Measurements from ENCODE around the gene NSUN6. TPM values are rescaled to one million over a fixed set of nuclear protein-coding genes. Genes with fewer than 3 reads are reported as not detected.

Gene NSUN6
- total RNA-seq, 1 experiment from 2014 or later, result 12.5 TPM

- TF ChIP-seq ZFX (IDR thresholded peaks at IDR 0.05) (no peak), EGR1 (IDR thresholded peaks at IDR 0.05; ENCODE audit: low read depth) (no peak)
These were observed 40.9 kb downstream of the NSUN6 start (continued) for GRCh38 chr10:18610517-18610916.

GRCh38 chr10:18608596-18608995 lies 42.8 kb downstream of the NSUN6 start:
- H2AFZ ChIP-seq (ENCODE audit: low read depth, low read length, poor library complexity, severe bottlenecking), result no peak overlapping the region
- CTCF ChIA-PET, result no interaction called here
- POLR2A ChIA-PET, result no interaction called here
- peak overlapping the region; percentile 68 for H3K4me2 ChIP-seq (ENCODE audit: low read length)
- H3K36me3 ChIP-seq (ENCODE audit: control insufficient read depth in 1 of 2, insufficient read depth in 2 of 2, low read length in 2 of 2), result no peaks in the 10 kb centered on the region; a peak in 1 of 4 replicates
- TF ChIP-seq ZNF274 (IDR thresholded peaks at IDR 0.05; ENCODE audit: low read depth, low read length), result no peak
- no peak for TF ChIP-seq EGR1 (IDR thresholded peaks at IDR 0.05; ENCODE audit: low read depth)
- no peaks in the 10 kb centered on the region for H3K27me3 ChIP-seq (ENCODE audit: insufficient read depth, low read length)
- 0 out of 2 replicates have a peak overlapping the region, but pooled peaks have one; percentile 21 for H3K9ac ChIP-seq (ENCODE audit: low read length)
- no peak overlapping the region for H3K4me3 ChIP-seq (replicated peaks in 1 of 2; ENCODE audit: low read depth in 1 of 2, low read length in 2 of 2)
- peaks cover 3% of the 10 kb centered on the region; the same call in 1 of the 2 replicates for H4K20me1 ChIP-seq (ENCODE audit: insufficient read depth)
- no TSS peak for BruUV-seq (replicated peaks)
- H3K9me3 ChIP-seq (ENCODE audit: control insufficient read depth in 1 of 2, insufficient read depth in 1 of 2, low read depth in 1 of 2, low read length in 2 of 2), result no peaks in the 10 kb centered on the region
- RAD21 ChIA-PET (ENCODE audit: low non-redundant PET in 1 of 2, low total read pairs in 2 of 2, uncharacterized antibody in 2 of 2, unreplicated experiment in 2 of 2), result no interaction called here
- no peaks in the 10 kb centered on the region for H3K9me2 ChIP-seq (ENCODE audit: insufficient read depth)
- intact Hi-C loops (cut with micrococcal nuclease), result no loop called here
- ATAC-seq (no peak), DNase-seq (ENCODE audit: low read depth, low spot score) (no peak)
- peaks cover 53 to 71% of the 10 kb centered on the region in 2 experiments for H3K4me1 ChIP-seq (ENCODE audit: control insufficient read depth in 1 of 2, insufficient read depth in 2 of 2, low read length in 2 of 2)
- H3K79me2 ChIP-seq (ENCODE audit: insufficient read depth, low read length), result 0 out of 2 replicates have a peak, but pooled peaks cover 3% of the 10 kb centered on the region
- H3K27ac ChIP-seq (ENCODE audit: low read depth, low read length), result peak overlapping the region; percentile 48; the same call in 1 of the 2 replicates

- Histone ChIP-seq H3K79me2 (ENCODE audit: insufficient read depth, low read length) (no peaks in the 10 kb centered on the region), H3K4me2 (ENCODE audit: low read length) (peak overlapping the region; percentile 68), H3K9me2 (ENCODE audit: insufficient read depth) (no peaks in the 10 kb centered on the region), H3K9me3 (ENCODE audit: control insufficient read depth in 1 of 2, insufficient read depth in 1 of 2, low read depth in 1 of 2, low read length in 2 of 2) (no peaks in the 10 kb centered on the region), H3K27ac (ENCODE audit: low read depth, low read length) (peak overlapping the region; percentile 48; the same call in 1 of the 2 replicates), H3K4me3 (replicated peaks in 1 of 2; ENCODE audit: low read depth in 1 of 2, low read length in 2 of 2) (peak overlapping the region in 1 of 2 experiments; percentile 27; a peak in 1 of 4 replicates), H2AFZ (ENCODE audit: low read depth, low read length, poor library complexity, severe bottlenecking) (no peak overlapping the region), H3K9ac (ENCODE audit: low read length) (peak overlapping the region; percentile 21; the same call in 1 of the 2 replicates), H4K20me1 (ENCODE audit: insufficient read depth) (peaks cover 3% of the 10 kb centered on the region; the same call in 1 of the 2 replicates), H3K36me3 (ENCODE audit: control insufficient read depth in 1 of 2, insufficient read depth in 2 of 2, low read length in 2 of 2) (no peaks in the 10 kb centered on the region; a peak in 1 of 4 replicates), H3K27me3 (ENCODE audit: insufficient read depth, low read length) (no peaks in the 10 kb centered on the region), H3K4me1 (ENCODE audit: control insufficient read depth in 1 of 2, insufficient read depth in 2 of 2, low read length in 2 of 2) (peaks cover 51 to 62% of the 10 kb centered on the region in 2 experiments)
- ATAC-seq, result peak; percentile 41; the same call in 1 of the 2 replicates
- intact Hi-C loops (cut with micrococcal nuclease), result no loop called here
- CTCF ChIA-PET, result no interaction called here
- POLR2A ChIA-PET, result no interaction called here
- TF ChIP-seq CEBPB (IDR thresholded peaks at IDR 0.05; ENCODE audit: low read depth), result peak; percentile 10; the same call in 1 of the 2 replicates
- peak; percentile 42 for TF ChIP-seq JUND (IDR thresholded peaks at IDR 0.05)
- no peak for TF ChIP-seq MAX (IDR thresholded peaks at IDR 0.05)
- TF ChIP-seq POLR2AphosphoS5 (IDR thresholded peaks at IDR 0.05; ENCODE audit: low read depth, low read length), result peak; percentile 21; the same call in 1 of the 2 replicates
- TF ChIP-seq FOSL1 (IDR thresholded peaks at IDR 0.05; ENCODE audit: low read depth), result peak; percentile 52
- no peak for TF ChIP-seq CTCF (IDR thresholded peaks at IDR 0.05 in 2 of 3, conservative IDR thresholded peaks at IDR 0.05 in 1 of 3; ENCODE audit: borderline replicate concordance in 1 of 3, insufficient read depth in 1 of 3, low read depth in 2 of 3, low read length in 2 of 3)
- no peak for TF ChIP-seq SIN3A (IDR thresholded peaks at IDR 0.05; ENCODE audit: low read depth)
- DNase-seq (ENCODE audit: low read depth, low spot score), result peak; percentile 72
- RAD21 ChIA-PET (ENCODE audit: low non-redundant PET in 1 of 2, low total read pairs in 2 of 2, uncharacterized antibody in 2 of 2, unreplicated experiment in 2 of 2), result no interaction called here
- no TSS peak for BruUV-seq (replicated peaks)
These were observed 43.6 kb downstream of the NSUN6 start for GRCh38 chr10:18607503-18608378.
